B cell (primary cell): ENCODE results near the gene MTUS2. TPM values are rescaled to one million over a fixed set of nuclear protein-coding genes. Genes with fewer than 3 reads are reported as not detected.

Source experiments
- ATAC-seq: fragments of 200-7000 bp; cut with Tn5 transposase; one replicate; pipeline ENCODE4 v1.10.0; 2021; ENCODE audit warnings: low read depth, mild to moderate bottlenecking, moderate number of reproducible peaks, moderate library complexity
- CTCF ChIA-PET: fragments of 350-600 bp; sonication (Branson Sonifier 250); formaldehyde crosslinking; loops from one replicate; lab custom pipeline; 2021; ENCODE audit warnings: antibody characterized with exemption, inconsistent platforms; lab: Charles Lee
- POLR2A ChIA-PET: fragments of 350-600 bp; sonication (Branson Sonifier 250); formaldehyde crosslinking; loops from one replicate; lab custom pipeline; 2021; ENCODE audit warnings: antibody characterized with exemption; lab: Charles Lee
- DNase-seq: peaks from one replicate; pipeline ENCODE4 v3.0.0; 2013
- H2AFZ ChIP-seq: 2 replicates; pipeline ENCODE4 v1.6.1; 2012; ENCODE audit warnings: mild to moderate bottlenecking, low read depth, low read length; ENCODE audit not compliant: insufficient read depth, poor library complexity, severe bottlenecking
- H3K27ac ChIP-seq, 2 donors: 1 replicate in 1 of 2; 2 replicates in 1 of 2; pipeline ENCODE4 v1.5.1; 2012 to 2013; ENCODE audit warnings: low read length in 2 of 2, mild to moderate bottlenecking in 2 of 2, moderate library complexity in 1 of 2
- H3K27me3 ChIP-seq, 4 experiments: fragments of 200-600 bp in 1 of 4; sonication (generic) in 1 of 4; replicated peaks in 1 of 4; 1 replicate in 2 of 4; 2 replicates in 2 of 4; pipeline versions ENCODE4 v1.6.1 to v1.7.0; 2013 to 2016; ENCODE audit warnings: low read length in 3 of 4, mild to moderate bottlenecking in 2 of 4, mixed read lengths in 1 of 4, moderate library complexity in 1 of 4; ENCODE audit not compliant: insufficient read depth in 4 of 4, control insufficient read depth in 3 of 4; ENCODE audit errors: control extremely low read depth in 1 of 4
- H3K36me3 ChIP-seq, 2 experiments: replicated peaks in 1 of 2; 1 replicate in 1 of 2; 2 replicates in 1 of 2; pipeline versions ENCODE4 v1.6.1 to v1.7.1; 2013; ENCODE audit warnings: low read length in 1 of 2; ENCODE audit not compliant: insufficient read depth in 2 of 2, control insufficient read depth in 1 of 2; ENCODE audit errors: control extremely low read depth in 1 of 2, extremely low read depth in 1 of 2
- H3K4me1 ChIP-seq, 2 donors: fragments of 200-600 bp in 1 of 2; sonication (generic) in 1 of 2; 1 replicate in 1 of 2; 2 replicates in 1 of 2; pipeline versions ENCODE4 v1.5.1 to v1.6.1; 2013 to 2017; ENCODE audit warnings: low read length in 2 of 2; ENCODE audit not compliant: control insufficient read depth in 2 of 2, insufficient read depth in 2 of 2
- H3K4me2 ChIP-seq: replicated peaks from 2 replicates; pipeline ENCODE3; 2012; ENCODE audit warnings: mild to moderate bottlenecking, low read depth, low read length; ENCODE audit not compliant: poor library complexity, severe bottlenecking
- H3K4me3 ChIP-seq, 5 experiments: fragments of 200-600 bp in 1 of 5; sonication (generic) in 1 of 5; 1 replicate in 3 of 5; 2 replicates in 2 of 5; pipeline versions ENCODE4 v1.5.1 to v1.7.0; 2011 to 2016; ENCODE audit warnings: low read length in 4 of 5, mild to moderate bottlenecking in 4 of 5, low read depth in 2 of 5, control low read depth in 1 of 5, moderate library complexity in 1 of 5; ENCODE audit not compliant: insufficient read depth in 1 of 5; ENCODE audit errors: control extremely low read depth in 1 of 5, extremely low read depth in 1 of 5
- H3K79me2 ChIP-seq: fragments of 200-600 bp; sonication (generic); one replicate; pipeline ENCODE4 v1.6.0; 2016; ENCODE audit warnings: low read length; ENCODE audit not compliant: control insufficient read depth, insufficient read depth
- H3K9ac ChIP-seq: fragments of 200-600 bp; sonication (generic); 2 replicates; pipeline ENCODE4 v1.6.1; 2017; ENCODE audit warnings: mild to moderate bottlenecking, low read length, moderate library complexity
- H3K9me3 ChIP-seq, 3 donors: one replicate each; pipeline versions ENCODE4 v1.6.1 to v1.7.1; 2013; ENCODE audit warnings: low read length in 2 of 3; ENCODE audit not compliant: control insufficient read depth in 2 of 3, insufficient read depth in 1 of 3; ENCODE audit errors: control extremely low read depth in 1 of 3
- H4K20me1 ChIP-seq: 2 replicates; pipeline ENCODE4 v1.6.0; 2012; ENCODE audit warnings: mild to moderate bottlenecking, low read length; ENCODE audit not compliant: insufficient read depth, control insufficient read depth, poor library complexity, severe bottlenecking
- H3K27ac Mint-ChIP-seq: one replicate; pipeline ENCODE4 v1.8.0; 2021; ENCODE audit warnings: mixed read lengths
- H3K27me3 Mint-ChIP-seq: one replicate; pipeline ENCODE4 v1.8.0; 2021; ENCODE audit warnings: mixed read lengths
- H3K4me1 Mint-ChIP-seq: one replicate; pipeline ENCODE4 v1.8.0; 2021; ENCODE audit warnings: mixed read lengths
- H3K4me3 Mint-ChIP-seq: one replicate; pipeline ENCODE4 v1.8.0; 2021; ENCODE audit warnings: mixed read lengths
- H3K9me3 Mint-ChIP-seq: one replicate; pipeline ENCODE4 v1.8.0; 2022; ENCODE audit warnings: mixed read lengths; ENCODE audit not compliant: insufficient read depth
- CTCF ChIP-seq: fragments of 200-600 bp; IDR thresholded peaks from one replicate; pipeline ENCODE4 v1.8.0; 2022; ENCODE audit warnings: antibody characterized with exemption, mild to moderate bottlenecking
- EZH2 ChIP-seq: IDR thresholded peaks from 2 replicates; pipeline ENCODE4 v1.6.1; 2012; ENCODE audit warnings: borderline replicate concordance, low read depth, mild to moderate bottlenecking, moderate library complexity, low read length; ENCODE audit not compliant: insufficient read depth, poor library complexity, severe bottlenecking
- WGBS: methylation state at CpG from one replicate; pipeline ENCODE4 v1.1.5; 2013; ENCODE audit warnings: missing lambda C conversion rate; ENCODE audit not compliant: insufficient coverage; 5-methylcytosine and 5-hydroxymethylcytosine counted together
- intact Hi-C: fragments of 100-400 bp; cut with micrococcal nuclease; formaldehyde crosslinking; loops from one replicate; pipeline ENCODE4 v1.10.0; 2022
- polyA plus RNA-seq: library from polyadenylated mRNA; depleted of rRNA; stranded (reverse); fragments of >200 nt; gene quantifications from 2 replicates; pipeline ENCODE4 v1.2.3, GENCODE V29; 2012
- total RNA-seq, 2 donors: library from RNA; stranded (reverse); fragments of 120-200 nt in 1 of 2; gene quantifications; 1 replicate in 1 of 2; 2 replicates in 1 of 2; pipeline versions ENCODE4 v1.2.3 to v1.2.4, GENCODE V29; 2013 to 2022

Gene MTUS2
- total and polyA plus RNA-seq, 2 donors (not counting 1 experiment from before 2014, with no cell fraction given) = 0.12 TPM; not detected in 1

DNA sequence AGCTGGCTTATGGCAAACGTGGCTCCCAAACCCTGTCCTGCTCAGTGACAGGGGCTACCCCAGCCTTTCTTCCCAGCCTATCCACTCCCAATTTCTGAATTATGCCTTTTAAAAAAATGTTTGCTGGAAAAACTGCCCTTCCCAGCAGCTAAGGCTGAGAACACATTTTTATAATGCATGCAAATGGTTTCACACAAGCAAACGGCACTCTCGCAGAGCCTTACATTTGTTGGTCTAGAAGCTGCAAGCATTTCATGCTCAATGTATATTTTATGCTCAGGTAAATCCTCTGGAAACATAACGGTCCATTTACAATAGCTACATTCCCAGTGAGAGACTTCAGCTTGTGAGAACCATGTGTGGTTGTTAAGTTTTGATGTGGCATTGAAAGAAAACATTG is 713.9 kb downstream of the MTUS2 start:
- no peak overlapping the region for H3K27ac Mint-ChIP-seq
- POLR2A ChIA-PET = no interaction called here

More for the DNA sequence above, 713.9 kb downstream of the MTUS2 start:
- no peak overlapping the region for H3K4me3 Mint-ChIP-seq
- intact Hi-C loops = no loop called here
- no peaks in the 10 kb centered on the region for H3K4me1 ChIP-seq
- no peak overlapping the region for H2AFZ ChIP-seq
- no peaks in the 10 kb centered on the region for H3K4me1 Mint-ChIP-seq
- no peak for TF ChIP-seq EZH2
- no peak for TF ChIP-seq CTCF
- H3K36me3 ChIP-seq = peaks cover 0 to 25% of the 10 kb centered on the region in 2 experiments
- no peaks in the 10 kb centered on the region for H3K9me3 Mint-ChIP-seq
- H3K27me3 Mint-ChIP-seq = no peaks in the 10 kb centered on the region
- H3K9me3 ChIP-seq = no peaks in the 10 kb centered on the region
- no peak overlapping the region for H3K27ac ChIP-seq
- no peak overlapping the region for H3K9ac ChIP-seq
- H3K4me3 ChIP-seq = no peak overlapping the region
- no peaks in the 10 kb centered on the region for H4K20me1 ChIP-seq
- DNase-seq (no peak), ATAC-seq (no peak)
- CTCF ChIA-PET = interaction anchor here (0.7 kb wide), 1 partner anchor 26 kb away, joined by 3 read pairs; no protein-coding TSS in a partner anchor
- no peaks in the 10 kb centered on the region for H3K27me3 ChIP-seq
- no peak overlapping the region for H3K4me2 ChIP-seq
- H3K79me2 ChIP-seq = peaks cover 3% of the 10 kb centered on the region
- WGBS = 71% methylated on average over 1 of the region's 4 CpGs
